Transverse colon (tissue), 4 donors: ENCODE data around the gene MRRF.

Experiments used
- EP300 ChIP-seq: sonication (generic); formaldehyde crosslinking; IDR thresholded peaks from one replicate; pipeline ENCODE4 v1.6.1; 2017; ENCODE audit warnings: antibody characterized with exemption, low read depth
- POLR2A ChIP-seq: fragments of 450-650 bp; IDR thresholded peaks from one replicate; pipeline ENCODE4 v1.6.1; 2016; ENCODE audit warnings: antibody characterized with exemption, mild to moderate bottlenecking, moderate library complexity
- POLR2AphosphoS5 ChIP-seq, 3 donors: sonication (generic); formaldehyde crosslinking; IDR thresholded peaks; one replicate each; pipeline ENCODE4 v1.6.1; 2016; ENCODE audit warnings: antibody characterized with exemption in 3 of 3
- TF ChIP-seq, protein P1 (sequence below), 5 experiments: fragments of 200-600 bp in 3 of 5; fragments of 450-650 bp in 2 of 5; sonication (generic) in 3 of 5; IDR thresholded peaks; 1 replicate in 2 of 5; 2 replicates in 3 of 5; pipeline ENCODE4 v1.5.1; 2016 to 2017; ENCODE audit warnings: antibody characterized with exemption in 5 of 5, inconsistent platforms in 3 of 5, mild to moderate bottlenecking in 2 of 5, moderate library complexity in 1 of 5

DNA sequence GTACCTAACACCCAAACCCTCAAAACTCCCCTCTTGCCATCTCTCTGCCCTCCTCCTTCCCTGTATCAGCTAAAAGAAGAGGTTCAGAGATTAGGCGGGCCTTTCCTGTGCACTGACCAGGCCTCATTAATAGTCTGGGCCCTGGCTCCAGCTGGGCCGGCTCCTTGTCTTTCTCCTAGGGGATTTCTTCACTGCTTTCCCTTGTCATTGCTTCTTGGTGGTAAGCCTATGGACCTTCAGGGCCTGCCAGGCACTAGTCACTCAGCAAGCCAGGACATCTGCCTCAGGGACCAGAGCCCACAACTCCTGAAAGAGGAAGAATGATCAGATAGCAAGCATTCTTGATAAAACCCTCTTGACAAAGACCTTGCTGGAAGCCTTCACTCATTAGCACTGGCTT lies 50.9 kb downstream of the MRRF start:
- TF ChIP-seq POLR2A (no peak), EP300 (no peak), POLR2AphosphoS5 (IDR thresholded peaks at IDR 0.05) (no peak)
- TF ChIP-seq, protein P1, sequence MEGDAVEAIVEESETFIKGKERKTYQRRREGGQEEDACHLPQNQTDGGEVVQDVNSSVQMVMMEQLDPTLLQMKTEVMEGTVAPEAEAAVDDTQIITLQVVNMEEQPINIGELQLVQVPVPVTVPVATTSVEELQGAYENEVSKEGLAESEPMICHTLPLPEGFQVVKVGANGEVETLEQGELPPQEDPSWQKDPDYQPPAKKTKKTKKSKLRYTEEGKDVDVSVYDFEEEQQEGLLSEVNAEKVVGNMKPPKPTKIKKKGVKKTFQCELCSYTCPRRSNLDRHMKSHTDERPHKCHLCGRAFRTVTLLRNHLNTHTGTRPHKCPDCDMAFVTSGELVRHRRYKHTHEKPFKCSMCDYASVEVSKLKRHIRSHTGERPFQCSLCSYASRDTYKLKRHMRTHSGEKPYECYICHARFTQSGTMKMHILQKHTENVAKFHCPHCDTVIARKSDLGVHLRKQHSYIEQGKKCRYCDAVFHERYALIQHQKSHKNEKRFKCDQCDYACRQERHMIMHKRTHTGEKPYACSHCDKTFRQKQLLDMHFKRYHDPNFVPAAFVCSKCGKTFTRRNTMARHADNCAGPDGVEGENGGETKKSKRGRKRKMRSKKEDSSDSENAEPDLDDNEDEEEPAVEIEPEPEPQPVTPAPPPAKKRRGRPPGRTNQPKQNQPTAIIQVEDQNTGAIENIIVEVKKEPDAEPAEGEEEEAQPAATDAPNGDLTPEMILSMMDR (IDR thresholded peaks at IDR 0.05), result no peak
